ENCODE results near the gene MYO1E.

Gene MYO1E

DNA sequence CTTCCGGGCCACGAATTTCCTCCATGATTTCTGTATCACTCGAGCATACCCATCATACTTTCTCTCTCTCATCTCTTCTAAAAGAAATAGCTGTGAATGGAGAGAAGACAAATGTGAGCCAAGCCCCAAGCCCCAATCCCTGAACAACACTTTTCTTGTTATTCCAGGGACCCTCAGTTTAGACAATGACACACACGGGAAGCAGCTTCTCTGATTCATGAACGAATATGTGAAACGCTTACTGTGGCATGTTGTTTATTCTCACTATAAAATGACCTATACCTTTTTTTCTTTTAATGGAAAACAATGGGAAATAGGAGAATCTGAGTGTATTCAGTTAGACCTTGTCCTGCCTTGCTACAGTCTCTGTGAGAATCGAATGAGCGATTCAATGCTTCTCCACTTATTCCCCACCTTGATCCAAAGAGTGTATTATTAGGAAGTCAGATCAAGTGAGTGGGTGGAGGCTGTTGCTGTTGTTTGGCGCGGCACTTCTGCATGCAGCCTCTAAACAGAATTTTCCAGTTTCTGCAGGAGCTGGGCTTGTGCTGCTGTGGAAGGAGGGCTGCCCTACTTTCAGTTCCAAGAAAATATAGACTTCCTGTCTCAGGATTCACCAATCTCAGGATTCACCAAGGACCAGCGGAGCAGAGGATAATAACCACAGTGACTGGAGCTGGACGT is 198.4 kb downstream of the MYO1E start:
- DNase-seq (ENCODE audit: low read depth) = no peak
- H3K4me3 ChIP-seq (ENCODE audit: low read depth, low read length) = no peak overlapping the region
- TF ChIP-seq, protein P1, sequence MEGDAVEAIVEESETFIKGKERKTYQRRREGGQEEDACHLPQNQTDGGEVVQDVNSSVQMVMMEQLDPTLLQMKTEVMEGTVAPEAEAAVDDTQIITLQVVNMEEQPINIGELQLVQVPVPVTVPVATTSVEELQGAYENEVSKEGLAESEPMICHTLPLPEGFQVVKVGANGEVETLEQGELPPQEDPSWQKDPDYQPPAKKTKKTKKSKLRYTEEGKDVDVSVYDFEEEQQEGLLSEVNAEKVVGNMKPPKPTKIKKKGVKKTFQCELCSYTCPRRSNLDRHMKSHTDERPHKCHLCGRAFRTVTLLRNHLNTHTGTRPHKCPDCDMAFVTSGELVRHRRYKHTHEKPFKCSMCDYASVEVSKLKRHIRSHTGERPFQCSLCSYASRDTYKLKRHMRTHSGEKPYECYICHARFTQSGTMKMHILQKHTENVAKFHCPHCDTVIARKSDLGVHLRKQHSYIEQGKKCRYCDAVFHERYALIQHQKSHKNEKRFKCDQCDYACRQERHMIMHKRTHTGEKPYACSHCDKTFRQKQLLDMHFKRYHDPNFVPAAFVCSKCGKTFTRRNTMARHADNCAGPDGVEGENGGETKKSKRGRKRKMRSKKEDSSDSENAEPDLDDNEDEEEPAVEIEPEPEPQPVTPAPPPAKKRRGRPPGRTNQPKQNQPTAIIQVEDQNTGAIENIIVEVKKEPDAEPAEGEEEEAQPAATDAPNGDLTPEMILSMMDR (IDR thresholded peaks at IDR 0.05; ENCODE audit: low read depth, low read length, missing control alignments) = no peak

DNA sequence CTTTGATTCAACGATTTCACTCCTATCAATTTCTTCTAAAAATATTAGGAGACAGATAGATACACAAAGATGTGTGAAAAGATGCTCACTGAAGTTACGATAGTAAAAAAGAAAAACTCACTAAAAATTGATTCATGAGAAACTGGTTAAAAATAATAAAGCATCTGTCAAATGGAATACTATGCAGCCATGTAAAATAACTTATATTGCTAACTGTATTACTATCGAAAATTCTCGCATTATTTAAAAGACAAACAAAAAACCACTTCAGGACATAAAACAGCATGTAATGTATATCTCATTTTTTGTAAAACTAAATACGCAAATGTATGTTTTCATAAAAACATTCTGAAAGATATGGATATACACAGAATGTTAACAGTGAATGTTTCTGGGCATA is 199.5 kb downstream of the MYO1E start:
- TF ChIP-seq, protein P1 (IDR thresholded peaks at IDR 0.05; ENCODE audit: low read depth, low read length, missing control alignments) = no peak
- DNase-seq (ENCODE audit: low read depth) = no peak
- H3K4me3 ChIP-seq (ENCODE audit: low read depth, low read length) = no peak overlapping the region

DNA sequence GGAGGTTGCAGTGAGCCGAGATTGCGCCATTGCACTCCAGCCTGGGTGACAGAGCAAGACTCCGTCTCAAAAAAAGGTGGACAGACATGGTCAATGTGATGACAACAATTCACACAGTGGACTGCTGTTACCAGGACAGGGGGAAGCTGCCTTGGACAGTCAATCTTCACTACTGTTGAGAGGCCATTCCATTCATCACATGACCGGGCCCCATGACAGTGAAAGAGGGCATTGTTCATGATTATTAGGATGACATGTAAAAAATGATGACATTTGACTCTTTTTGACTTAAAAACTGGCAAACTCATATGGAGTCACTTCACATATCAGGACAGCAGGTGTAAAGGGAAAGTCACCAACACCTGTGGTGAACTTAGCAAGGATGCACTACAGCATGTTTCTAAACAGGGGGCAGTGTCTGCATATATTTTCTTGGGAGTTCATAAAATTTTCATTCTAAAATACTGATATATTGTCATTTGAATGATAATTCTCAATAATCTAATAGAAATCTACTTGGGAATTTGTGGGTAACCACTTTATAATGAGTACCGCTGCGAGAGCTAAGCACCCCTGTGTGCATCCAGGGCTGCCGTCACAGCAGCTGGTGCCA is 200.3 kb downstream of the MYO1E start:
- TF ChIP-seq, protein P1 (IDR thresholded peaks at IDR 0.05; ENCODE audit: low read depth, low read length, missing control alignments) = no peak
- DNase-seq (ENCODE audit: low read depth) = no peak

DNA sequence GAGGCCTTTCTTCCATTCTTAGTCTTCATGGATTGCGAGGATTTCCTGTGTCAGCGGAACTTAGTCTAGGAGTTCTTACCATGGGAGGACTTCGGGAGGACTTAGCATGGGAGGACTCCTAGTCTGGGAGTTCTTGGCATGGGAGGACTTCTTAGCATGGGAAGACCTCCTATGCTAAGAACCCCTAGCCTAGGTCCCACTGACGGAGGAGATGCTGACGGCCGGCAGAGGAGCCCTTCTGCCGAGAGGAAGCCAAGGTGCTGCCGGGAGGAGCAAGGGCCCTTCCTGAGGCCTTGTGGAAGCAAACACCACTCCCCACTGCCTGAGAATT is 201.6 kb downstream of the MYO1E start:
- no peak overlapping the region for H3K4me3 ChIP-seq (ENCODE audit: low read depth, low read length)
- TF ChIP-seq, protein P1 (IDR thresholded peaks at IDR 0.05; ENCODE audit: low read depth, low read length, missing control alignments) = no peak
- DNase-seq (ENCODE audit: low read depth) = no peak

More for the DNA sequence above, 200.3 kb downstream of the MYO1E start:
- no peak overlapping the region for H3K4me3 ChIP-seq (ENCODE audit: low read depth, low read length)

DNA sequence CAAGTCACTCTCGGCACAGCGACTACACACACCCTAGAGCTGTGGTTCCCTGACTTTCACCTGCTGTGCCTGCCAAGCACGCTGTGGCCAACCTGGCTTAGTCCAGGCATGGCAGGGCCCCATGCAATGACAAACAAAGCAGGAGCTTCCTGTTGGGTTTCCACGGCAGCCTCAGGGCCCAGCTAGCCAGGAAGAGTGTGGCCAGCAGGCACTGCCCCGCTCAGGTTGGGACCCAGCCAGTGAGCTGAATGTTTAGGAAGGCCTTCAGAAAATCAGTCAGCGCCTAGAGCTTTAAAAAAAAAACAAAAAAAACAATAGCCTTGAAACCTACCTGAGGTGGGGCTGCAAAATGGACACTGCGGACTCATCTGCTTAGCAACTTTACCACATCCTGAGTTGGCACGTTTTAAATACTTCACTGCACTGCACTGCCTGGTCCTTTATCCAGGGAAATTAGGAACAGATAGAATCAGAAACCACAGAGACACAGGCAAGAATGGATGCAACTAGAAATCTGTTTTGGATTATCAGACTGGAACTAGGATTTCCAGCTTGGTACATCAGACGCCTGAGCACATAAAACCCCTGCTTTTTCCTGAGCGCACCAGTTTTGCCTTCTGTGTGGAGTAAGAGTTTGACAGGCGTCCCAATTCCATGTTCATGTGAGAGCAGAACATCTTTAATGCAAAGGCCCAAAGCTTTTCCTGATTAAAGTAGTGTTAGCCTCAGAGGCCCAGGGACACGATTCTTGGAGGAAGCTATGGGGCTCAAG is 202.2 kb downstream of the MYO1E start:
- no peak for DNase-seq (ENCODE audit: low read depth)
- TF ChIP-seq, protein P1 (IDR thresholded peaks at IDR 0.05; ENCODE audit: low read depth, low read length, missing control alignments) = no peak
- H3K4me3 ChIP-seq (ENCODE audit: low read depth, low read length) = no peak overlapping the region

DNA sequence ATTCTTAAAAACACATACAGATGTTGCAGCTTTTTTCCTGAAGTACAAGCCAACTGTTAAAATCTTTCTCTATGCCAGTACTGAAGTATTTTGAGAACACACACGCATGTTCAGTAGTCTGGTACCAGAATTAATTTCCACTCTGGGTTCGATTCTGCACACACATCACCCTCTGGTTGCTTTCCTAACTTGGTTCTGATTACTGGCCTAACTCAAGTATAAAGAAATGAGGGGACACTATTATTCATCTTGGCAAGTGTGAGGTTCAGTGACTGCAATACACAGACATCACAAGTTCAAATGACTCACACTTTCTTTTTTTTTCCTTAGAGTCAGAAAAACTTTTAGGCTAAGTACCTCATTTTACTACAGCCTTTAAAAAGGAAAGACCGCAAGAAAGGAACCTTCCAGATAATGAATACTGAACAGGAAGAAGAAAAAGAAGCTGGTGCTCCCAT is 203.4 kb downstream of the MYO1E start:
- no peak for DNase-seq (ENCODE audit: low read depth)
- H3K4me3 ChIP-seq (ENCODE audit: low read depth, low read length) = no peak overlapping the region
- TF ChIP-seq, protein P1 (IDR thresholded peaks at IDR 0.05; ENCODE audit: low read depth, low read length, missing control alignments) = no peak
